ENCODE measurements around the gene KCNJ6. TPM values are rescaled to one million over a fixed set of nuclear protein-coding genes. Genes with fewer than 3 reads are reported as not detected.

Gene KCNJ6
- total RNA-seq, 1 experiment from 2014 or later = 1.2 TPM

DNA sequence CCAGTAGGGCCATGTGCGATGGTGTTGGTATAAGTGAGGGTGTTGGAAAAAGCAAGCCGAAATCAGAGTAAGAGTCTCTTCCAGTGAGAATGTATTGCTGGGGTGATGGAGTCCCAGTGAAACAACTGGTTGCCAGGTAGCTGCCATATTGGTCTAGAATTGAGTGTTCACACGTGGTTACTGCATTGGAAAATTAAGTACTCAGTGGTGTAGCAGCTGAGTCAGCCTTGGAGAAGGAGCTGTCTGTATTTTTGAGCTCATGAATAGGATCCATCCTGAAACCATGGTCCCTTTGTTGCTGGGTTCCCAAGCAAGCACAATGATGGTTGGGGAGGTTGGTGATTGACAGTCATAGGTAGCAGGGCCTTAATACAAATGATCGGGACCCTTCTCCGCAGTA is 314.3 kb downstream of the KCNJ6 start:
- no peak overlapping the region for H2BK15ac ChIP-seq (ENCODE audit: low read depth, low read length)
- H4K8ac ChIP-seq (replicated peaks; ENCODE audit: insufficient read length, low read depth, low read length) = no peak overlapping the region
- no peaks in the 10 kb centered on the region for H4K20me1 ChIP-seq (ENCODE audit: control insufficient read depth, insufficient read depth, insufficient read length)
- no peaks in the 10 kb centered on the region for H3K79me2 ChIP-seq (ENCODE audit: insufficient read depth, low read length)
- no peaks in the 10 kb centered on the region for H3K27me3 ChIP-seq (ENCODE audit: insufficient read depth, low read length)
- WGBS (ENCODE audit: extremely low coverage, insufficient read length, low lambda C conversion rate) = no CpG with 5 or more reads among the region's 5 CpGs
- H3K4me1 ChIP-seq (ENCODE audit: insufficient read depth, low read length) = no peaks in the 10 kb centered on the region
- no peak overlapping the region for H3K9ac ChIP-seq (ENCODE audit: extremely low read depth, insufficient read length, low read length)
- no peak for DNase-seq
- no peak overlapping the region for H3K4ac ChIP-seq (ENCODE audit: low read depth, low read length)
- H3K23me2 ChIP-seq (ENCODE audit: insufficient read length, low read depth, low read length, poor library complexity, severe bottlenecking) = no peaks in the 10 kb centered on the region
- H2BK20ac ChIP-seq (ENCODE audit: low read depth, low read length, poor library complexity, severe bottlenecking) = no peak overlapping the region
- H3K23ac ChIP-seq (ENCODE audit: insufficient read length, low read depth, low read length) = no peak overlapping the region
- no peaks in the 10 kb centered on the region for H3K4me1 Mint-ChIP-seq
- H3K27ac ChIP-seq (ENCODE audit: insufficient read length, low read depth, low read length) = no peak overlapping the region
- H2BK5ac ChIP-seq (ENCODE audit: insufficient read length, low read length) = no peak overlapping the region
- no peak overlapping the region for H3K18ac ChIP-seq (ENCODE audit: insufficient read length, low read depth, low read length)
- peaks cover 0 to 3% of the 10 kb centered on the region in 2 experiments; a peak in 1 of 5 replicates for H3K9me3 Mint-ChIP-seq
- no peak overlapping the region for H3K4me2 ChIP-seq (ENCODE audit: insufficient read depth, insufficient read length, low read length)
- H3K27ac Mint-ChIP-seq = no peak overlapping the region
- no peak overlapping the region for H2BK12ac ChIP-seq (ENCODE audit: insufficient read length, low read depth, low read length)
- no peak overlapping the region for H4K91ac ChIP-seq (ENCODE audit: insufficient read length, low read depth, low read length)
- no peak overlapping the region for H4K5ac ChIP-seq (ENCODE audit: insufficient read length, low read depth, low read length)
- H3K56ac ChIP-seq (ENCODE audit: insufficient read length, low read depth, low read length) = no peak overlapping the region
- no peak overlapping the region for H2BK120ac ChIP-seq (ENCODE audit: low read depth, low read length, poor library complexity, severe bottlenecking)
- H3K14ac ChIP-seq (ENCODE audit: insufficient read depth, low read length) = no peak overlapping the region
- H3T11ph ChIP-seq (ENCODE audit: low read length) = no peak overlapping the region
- H3K27me3 Mint-ChIP-seq (ENCODE audit: low read depth) = peaks cover 1% of the 10 kb centered on the region; the same call in 1 of the 2 replicates
- H3K9me3 ChIP-seq (ENCODE audit: control insufficient read depth, low read depth, low read length) = no peaks in the 10 kb centered on the region
- H2AFZ ChIP-seq (ENCODE audit: low read length) = no peak overlapping the region
- no peaks in the 10 kb centered on the region for H3K79me1 ChIP-seq (ENCODE audit: insufficient read depth, low read depth, low read length, poor library complexity, severe bottlenecking)
- no peak overlapping the region for H3K4me3 Mint-ChIP-seq
- TF ChIP-seq, protein P1, sequence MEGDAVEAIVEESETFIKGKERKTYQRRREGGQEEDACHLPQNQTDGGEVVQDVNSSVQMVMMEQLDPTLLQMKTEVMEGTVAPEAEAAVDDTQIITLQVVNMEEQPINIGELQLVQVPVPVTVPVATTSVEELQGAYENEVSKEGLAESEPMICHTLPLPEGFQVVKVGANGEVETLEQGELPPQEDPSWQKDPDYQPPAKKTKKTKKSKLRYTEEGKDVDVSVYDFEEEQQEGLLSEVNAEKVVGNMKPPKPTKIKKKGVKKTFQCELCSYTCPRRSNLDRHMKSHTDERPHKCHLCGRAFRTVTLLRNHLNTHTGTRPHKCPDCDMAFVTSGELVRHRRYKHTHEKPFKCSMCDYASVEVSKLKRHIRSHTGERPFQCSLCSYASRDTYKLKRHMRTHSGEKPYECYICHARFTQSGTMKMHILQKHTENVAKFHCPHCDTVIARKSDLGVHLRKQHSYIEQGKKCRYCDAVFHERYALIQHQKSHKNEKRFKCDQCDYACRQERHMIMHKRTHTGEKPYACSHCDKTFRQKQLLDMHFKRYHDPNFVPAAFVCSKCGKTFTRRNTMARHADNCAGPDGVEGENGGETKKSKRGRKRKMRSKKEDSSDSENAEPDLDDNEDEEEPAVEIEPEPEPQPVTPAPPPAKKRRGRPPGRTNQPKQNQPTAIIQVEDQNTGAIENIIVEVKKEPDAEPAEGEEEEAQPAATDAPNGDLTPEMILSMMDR (conservative IDR thresholded peaks at IDR 0.05) = no peak
- peaks cover 0 to 8% (median 0%) of the 10 kb centered on the region in 3 experiments; a peak in 3 of 7 replicates for H3K36me3 Mint-ChIP-seq (ENCODE audit: insufficient read depth in 1 of 3, low read depth in 3 of 3)
- no peak overlapping the region for H2AK5ac ChIP-seq (ENCODE audit: insufficient read length, low read length)

All from H9 (cell line).